ENCODE results near the gene SORBS2.
"Not testable (repeated sequence)": the region's sequence is repeated elsewhere in the genome, so short reads cannot be mapped to it uniquely, and the experiment has no call there.

The SORBS2 gene

DNA sequence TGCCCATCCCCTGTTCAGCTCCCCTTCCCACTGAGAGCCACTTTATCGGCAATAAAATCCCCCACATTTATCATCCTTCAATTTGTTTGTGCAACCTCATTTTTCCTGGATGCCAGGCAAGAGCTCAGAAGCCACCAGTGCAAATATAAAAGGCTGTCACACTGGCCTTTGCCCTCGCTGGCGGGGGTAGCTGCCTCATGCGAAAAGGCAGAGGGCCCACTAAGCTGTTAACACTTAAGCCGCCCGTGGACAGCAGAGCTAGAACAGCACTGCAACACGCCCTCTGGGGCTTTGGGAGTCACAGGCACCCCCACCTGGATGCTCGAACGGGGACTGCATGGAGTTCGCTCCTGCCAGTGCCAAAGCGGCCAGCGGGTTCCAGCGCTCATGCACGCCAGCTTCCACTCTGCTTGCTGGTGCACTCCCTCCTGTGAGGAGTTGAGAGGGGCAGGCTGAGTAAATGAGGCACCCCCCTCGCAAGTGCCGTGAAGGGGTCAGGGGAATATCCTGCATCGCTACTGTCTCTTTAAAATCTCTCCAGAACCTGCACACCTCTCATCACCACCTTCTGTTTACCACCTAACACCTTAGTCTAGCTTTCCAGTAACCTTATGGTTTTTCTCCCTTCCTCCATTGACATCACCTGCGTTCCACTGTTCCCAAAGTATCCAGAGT lies 99.5 kb downstream of the SORBS2 start:
- DNase-seq (ENCODE audit: low read depth): no peak

DNA sequence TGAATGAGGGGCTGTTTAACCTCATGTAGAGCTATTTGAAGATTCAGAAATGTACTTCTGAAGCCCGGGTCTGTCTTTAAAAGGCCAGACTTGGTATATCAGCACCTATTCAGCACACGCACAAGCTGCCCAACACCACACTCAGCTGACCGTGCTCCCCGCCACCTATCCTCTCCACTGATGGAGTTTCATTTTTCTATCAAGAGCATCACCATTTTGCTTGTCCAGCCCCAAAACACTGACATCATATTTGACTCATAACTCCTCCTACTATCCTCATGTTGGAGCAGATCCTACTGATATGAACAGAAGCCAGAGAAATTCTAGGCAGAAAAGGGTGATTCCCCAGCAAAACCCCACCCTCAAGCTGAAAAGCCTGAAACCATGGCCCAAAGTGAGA lies 100.3 kb downstream of the SORBS2 start:
- DNase-seq (ENCODE audit: low read depth): no peak

DNA sequence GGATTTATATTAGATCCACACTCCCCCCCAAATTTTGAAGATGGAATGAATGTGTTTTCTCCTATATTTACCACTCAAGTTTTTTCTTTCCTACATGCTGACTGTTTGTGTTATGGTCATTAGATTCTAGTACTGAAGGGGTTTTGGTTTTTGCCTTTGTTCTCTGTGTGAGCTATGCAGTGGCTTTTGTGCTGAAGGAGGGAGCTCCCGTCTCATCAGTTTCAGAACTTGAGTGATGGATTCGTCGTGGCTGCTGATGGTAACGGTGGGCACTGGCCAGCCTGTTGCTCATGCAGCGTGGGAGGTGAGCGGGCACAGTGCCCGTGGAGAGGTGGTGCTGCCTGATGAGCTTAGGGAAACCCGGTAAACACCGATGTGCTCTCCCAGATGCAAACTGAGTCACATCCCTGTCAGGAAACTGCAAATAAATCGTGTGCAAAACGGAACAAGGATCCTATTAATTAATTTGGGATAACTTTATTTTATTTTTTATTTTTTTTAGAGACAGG lies 101.5 kb downstream of the SORBS2 start:
- no peak for DNase-seq (ENCODE audit: low read depth)

DNA sequence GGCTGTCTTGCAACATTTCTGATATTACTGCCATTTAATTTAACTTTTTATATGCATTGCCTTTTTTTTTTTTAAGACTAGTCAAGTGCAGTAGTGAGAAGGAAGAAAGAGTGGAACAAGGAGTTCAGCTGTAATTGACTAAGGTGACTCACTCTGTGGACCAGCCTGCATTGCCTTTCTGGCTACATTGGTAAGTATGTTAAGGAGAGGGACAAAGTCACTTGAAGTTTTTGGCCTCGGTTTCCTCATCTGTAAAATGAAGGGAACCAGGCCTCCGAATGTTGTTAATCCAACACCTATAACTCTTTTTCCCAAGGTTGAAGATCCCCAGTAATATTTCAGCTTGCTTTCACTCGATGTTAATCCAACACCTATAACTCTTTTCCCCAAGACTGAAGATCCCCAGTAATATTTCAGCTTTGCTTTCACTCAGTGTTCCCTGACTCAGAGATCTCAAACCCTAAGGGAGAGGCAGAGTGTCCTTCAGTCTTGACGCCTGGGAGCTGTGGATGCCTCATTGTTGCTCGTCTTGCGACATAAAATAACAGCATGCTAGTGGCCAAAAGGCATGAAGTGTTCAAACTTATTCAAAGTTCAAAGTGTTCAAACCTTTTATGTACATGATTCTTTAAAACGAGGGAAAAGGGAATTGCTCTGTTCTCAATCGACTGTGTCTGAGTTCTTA lies 102.0 kb downstream of the SORBS2 start:
- DNase-seq (ENCODE audit: low read depth): no peak

GRCh38 chr4:185708348-185708747 lies 103.6 kb downstream of the SORBS2 start:
- no peak for DNase-seq (ENCODE audit: low read depth)

GRCh38 chr4:185707622-185708021 lies 104.4 kb downstream of the SORBS2 start:
- not testable (repeated sequence) for DNase-seq (ENCODE audit: low read depth)

- no peak for DNase-seq (ENCODE audit: low read depth)
Observed at GRCh38 chr4:185702147-185702663, 109.8 kb downstream of the SORBS2 start.

GRCh38 chr4:185700630-185701029 lies 111.4 kb downstream of the SORBS2 start:
- no peak for DNase-seq (ENCODE audit: low read depth)

- DNase-seq (ENCODE audit: low read depth): no peak
Observed at GRCh38 chr4:185700048-185700447, 111.9 kb downstream of the SORBS2 start.

- no peak for DNase-seq (ENCODE audit: low read depth)
Observed at GRCh38 chr4:185697488-185697887, 114.5 kb downstream of the SORBS2 start.

GRCh38 chr4:185695743-185696142 lies 116.3 kb downstream of the SORBS2 start:
- DNase-seq (ENCODE audit: low read depth): no peak

DNA sequence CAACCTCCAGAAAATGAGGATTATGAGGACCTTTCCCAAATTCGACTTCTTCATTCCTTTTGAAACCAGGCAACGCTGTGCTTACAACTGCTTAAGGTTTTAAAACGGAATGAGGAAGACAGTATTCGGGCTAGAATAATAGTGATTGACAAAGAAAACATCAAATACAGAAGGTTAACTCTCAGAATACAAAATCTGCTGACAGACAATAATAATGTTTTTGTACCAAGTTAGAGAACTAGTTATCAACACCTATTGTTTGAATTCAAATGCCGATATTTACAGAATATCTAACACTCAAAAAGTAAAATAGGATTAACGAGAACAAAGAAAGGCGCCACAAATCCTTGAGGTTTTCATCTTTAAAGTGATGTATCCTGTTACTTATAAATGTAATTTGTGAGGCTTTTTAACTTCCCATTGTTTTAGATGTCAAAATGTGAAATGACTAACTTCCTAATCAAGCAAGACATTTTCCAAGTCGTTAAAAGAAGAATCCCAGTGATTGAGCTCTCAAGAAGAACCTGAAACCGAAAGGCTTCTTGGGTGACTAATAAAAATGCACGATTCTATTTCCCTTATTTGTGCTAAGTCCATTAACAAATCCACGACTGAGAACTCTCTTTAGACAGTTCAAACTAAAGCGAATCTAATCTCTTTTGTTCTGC lies 118.3 kb downstream of the SORBS2 start:
- no peak for DNase-seq (ENCODE audit: low read depth)

GRCh38 chr4:185689407-185689806 lies 122.6 kb downstream of the SORBS2 start:
- no peak for DNase-seq (ENCODE audit: low read depth)

- DNase-seq (ENCODE audit: low read depth): no peak
Observed at GRCh38 chr4:185685804-185686203, 126.2 kb downstream of the SORBS2 start.

GRCh38 chr4:185683896-185684295 lies 128.1 kb downstream of the SORBS2 start:
- DNase-seq (ENCODE audit: low read depth): no peak

DNA sequence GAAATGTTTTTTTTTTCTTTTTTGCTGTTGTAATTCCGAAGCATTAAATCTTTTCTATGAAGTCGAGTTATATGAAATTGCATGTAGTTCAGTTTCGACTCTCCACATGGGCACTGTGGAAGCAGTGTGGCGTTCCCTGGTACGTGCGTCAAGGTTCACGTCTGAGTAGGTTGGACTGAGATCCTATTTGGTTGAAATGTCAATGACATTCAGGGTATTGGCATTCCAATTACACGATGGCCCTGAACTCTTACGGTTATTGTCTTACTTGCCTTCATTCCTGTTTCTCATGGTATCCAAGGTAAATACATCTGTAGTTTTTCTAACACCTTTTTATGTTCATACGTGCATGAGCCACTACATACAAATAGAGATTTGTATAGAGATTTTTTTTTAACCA lies 128.8 kb downstream of the SORBS2 start:
- DNase-seq (ENCODE audit: low read depth): no peak

DNA sequence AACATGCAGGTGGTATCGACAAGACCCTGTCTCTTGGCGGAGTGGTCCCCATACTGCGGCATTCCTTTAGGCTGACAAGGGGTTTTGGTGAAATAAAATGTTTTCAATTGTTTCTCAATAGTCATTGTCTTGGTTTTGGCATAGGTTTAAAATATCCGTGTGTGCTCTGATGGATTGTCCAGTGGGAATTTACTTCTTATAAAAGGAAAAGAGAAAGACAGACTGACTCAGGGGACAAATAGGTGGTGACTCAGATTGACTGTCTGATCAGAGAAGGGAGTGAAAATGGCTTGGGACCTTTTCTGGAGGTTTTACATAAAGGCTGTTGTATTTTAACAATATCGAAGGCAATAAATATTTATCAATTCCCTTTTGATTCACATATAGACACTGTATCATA lies 129.8 kb downstream of the SORBS2 start:
- no peak for DNase-seq (ENCODE audit: low read depth)

DNA sequence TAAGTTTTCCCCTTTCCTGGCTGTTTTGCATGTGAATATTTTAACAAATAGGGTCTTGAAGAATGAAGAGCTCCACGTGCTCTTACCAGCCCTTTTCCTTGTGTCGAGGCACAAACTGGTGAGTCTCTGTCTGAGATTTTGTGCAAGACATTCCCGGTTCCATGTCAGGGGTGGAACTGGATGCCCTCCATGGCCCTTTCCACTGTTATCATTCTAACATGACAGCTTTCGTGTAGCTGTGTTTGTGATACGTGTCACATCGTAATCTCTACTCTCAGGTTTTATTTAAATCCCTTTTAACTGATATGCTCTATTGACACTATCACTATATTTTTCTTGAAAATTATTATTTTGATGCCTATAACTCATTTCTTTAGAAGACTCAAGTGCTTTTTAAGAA lies 130.4 kb downstream of the SORBS2 start:
- no peak for DNase-seq (ENCODE audit: low read depth)

- no peak for DNase-seq (ENCODE audit: low read depth)
Observed at GRCh38 chr4:185680617-185681016, 131.4 kb downstream of the SORBS2 start.

- no peak for DNase-seq (ENCODE audit: low read depth)
Observed at GRCh38 chr4:185679523-185679922, 132.5 kb downstream of the SORBS2 start.

- no peak for DNase-seq (ENCODE audit: low read depth)
Observed at GRCh38 chr4:185677637-185678314, 134.2 kb downstream of the SORBS2 start.

- no peak for DNase-seq (ENCODE audit: low read depth)
Observed at GRCh38 chr4:185672618-185673017, 139.4 kb downstream of the SORBS2 start.

All from activated T-cell treated with anti-CD3 and anti-CD28 coated beads for 48 hours (primary cell).